NCI-H1930 (cell line): ENCODE measurements around the gene SLCO2B1.

ENCODE experiments used
- DNase-seq, 2 experiments: peaks; one replicate each; lab custom pipeline; 2025; lab: John Stamatoyannopoulos, UW

Gene SLCO2B1

GRCh38 chr11:75145196-75145971 is 5.5 kb upstream of the SLCO2B1 start:
- DNase-seq: no peak

- DNase-seq: no peak
Observed at GRCh38 chr11:75145972-75146519, 4.9 kb upstream of the SLCO2B1 start.

- no peak for DNase-seq
Observed at GRCh38 chr11:75146711-75147110, 4.2 kb upstream of the SLCO2B1 start.

- no peak for DNase-seq
Observed at GRCh38 chr11:75147191-75147874, 3.6 kb upstream of the SLCO2B1 start.

GRCh38 chr11:75147875-75148263 is 3.0 kb upstream of the SLCO2B1 start:
- DNase-seq: no peak

- DNase-seq: no peak
Observed at GRCh38 chr11:75148436-75148983, 2.4 kb upstream of the SLCO2B1 start.

- DNase-seq: no peak
Observed at GRCh38 chr11:75149766-75150465, 991 bp upstream of the SLCO2B1 start.

GRCh38 chr11:75151346-75152047 is 590 bp downstream of the SLCO2B1 start:
- DNase-seq: no peak

- DNase-seq: no peak
Observed at GRCh38 chr11:75152090-75152489, 1.2 kb downstream of the SLCO2B1 start.

- DNase-seq: no peak
Observed at GRCh38 chr11:75152651-75153427, 1.9 kb downstream of the SLCO2B1 start.

GRCh38 chr11:75154646-75155569 is 4.0 kb downstream of the SLCO2B1 start:
- no peak for DNase-seq

GRCh38 chr11:75155570-75156422 is 4.9 kb downstream of the SLCO2B1 start:
- no peak for DNase-seq

- no peak for DNase-seq
Observed at GRCh38 chr11:75158241-75158640, 7.3 kb downstream of the SLCO2B1 start.

GRCh38 chr11:75158696-75159150 is 7.8 kb downstream of the SLCO2B1 start:
- no peak for DNase-seq

- no peak for DNase-seq
Observed at GRCh38 chr11:75159151-75159953, 8.4 kb downstream of the SLCO2B1 start.

GRCh38 chr11:75160220-75160757 is 9.4 kb downstream of the SLCO2B1 start:
- no peak for DNase-seq

GRCh38 chr11:75160880-75161279 is 10.0 kb downstream of the SLCO2B1 start:
- DNase-seq: no peak
